ENCODE data around the gene AKR1E2.

Gene AKR1E2

GRCh38 chr10:4825868-4826791 is at the start of gene AKR1E2:
AKR1E2 (plus strand) TSS chr10:4826207; CDS start chr10:4826325, 118 bp downstream.
- no peak for DNase-seq

- DNase-seq, result no peak
Observed at GRCh38 chr10:4776234-4776638, 49.8 kb upstream of the AKR1E2 start.

GRCh38 chr10:4778761-4779160 is 47.2 kb upstream of the AKR1E2 start:
- no peak for DNase-seq

- no peak for DNase-seq
Observed at GRCh38 chr10:4780091-4780490, 45.9 kb upstream of the AKR1E2 start.

GRCh38 chr10:4780782-4781181 is 45.2 kb upstream of the AKR1E2 start:
- DNase-seq, result no peak

- DNase-seq, result no peak
Observed at GRCh38 chr10:4781955-4782354, 44.1 kb upstream of the AKR1E2 start.

GRCh38 chr10:4784667-4785333 is 41.2 kb upstream of the AKR1E2 start:
- DNase-seq, result no peak

- DNase-seq, result no peak
Observed at GRCh38 chr10:4786043-4786839, 39.8 kb upstream of the AKR1E2 start.

GRCh38 chr10:4790045-4790444 is 36.0 kb upstream of the AKR1E2 start:
- no peak for DNase-seq

- no peak for DNase-seq
Observed at GRCh38 chr10:4790922-4791321, 35.1 kb upstream of the AKR1E2 start.

- no peak for DNase-seq
Observed at GRCh38 chr10:4792381-4792780, 33.6 kb upstream of the AKR1E2 start.

- DNase-seq, result no peak
Observed at GRCh38 chr10:4801405-4801804, 24.6 kb upstream of the AKR1E2 start.

- DNase-seq, result no peak
Observed at GRCh38 chr10:4802711-4803487, 23.1 kb upstream of the AKR1E2 start.

GRCh38 chr10:4803822-4804221 is 22.2 kb upstream of the AKR1E2 start:
- no peak for DNase-seq

GRCh38 chr10:4804465-4804864 is 21.5 kb upstream of the AKR1E2 start:
- DNase-seq, result no peak

GRCh38 chr10:4806534-4806933 is 19.5 kb upstream of the AKR1E2 start:
- DNase-seq, result no peak

- no peak for DNase-seq
Observed at GRCh38 chr10:4807761-4808507, 18.1 kb upstream of the AKR1E2 start.

GRCh38 chr10:4809156-4809555 is 16.9 kb upstream of the AKR1E2 start:
- DNase-seq, result no peak

GRCh38 chr10:4810092-4810491 is 15.9 kb upstream of the AKR1E2 start:
- no peak for DNase-seq

- DNase-seq, result no peak
Observed at GRCh38 chr10:4812046-4812445, 14.0 kb upstream of the AKR1E2 start.

- DNase-seq, result no peak
Observed at GRCh38 chr10:4813023-4813422, 13.0 kb upstream of the AKR1E2 start.

GRCh38 chr10:4813496-4813895 is 12.5 kb upstream of the AKR1E2 start:
- DNase-seq, result no peak

Data from NCI-H2081 treated with DMSO at 0.1 percent for 48 hours (cell line).